Uterus (tissue), 2 donors: Measurements from ENCODE around the gene DNMT1.

ENCODE experiments used
- CTCF ChIP-seq, 4 experiments: fragments of 200-600 bp in 2 of 4; fragments of 450-650 bp in 2 of 4; sonication (generic) in 2 of 4; IDR thresholded peaks; one replicate each; pipeline ENCODE4 v1.5.1; 2016 to 2019; ENCODE audit warnings: antibody characterized with exemption in 4 of 4, mild to moderate bottlenecking in 2 of 4, moderate library complexity in 1 of 4
- POLR2A ChIP-seq, 2 donors: fragments of 450-650 bp; IDR thresholded peaks; one replicate each; pipeline ENCODE4 v1.6.1; 2016; ENCODE audit warnings: antibody characterized with exemption in 2 of 2, mild to moderate bottlenecking in 1 of 2, moderate library complexity in 1 of 2

- no peak for TF ChIP-seq CTCF (IDR thresholded peaks at IDR 0.05)
- TF ChIP-seq POLR2A (IDR thresholded peaks at IDR 0.05) = no peak
These were observed 52.8 kb downstream of the DNMT1 start for GRCh38 chr19:10141973-10142372.
